H1 (cell line): ENCODE data around the gene STYXL1. TPM values are rescaled to one million over a fixed set of nuclear protein-coding genes. Genes with fewer than 3 reads are reported as not detected.

Experiments
- CTCF ChIA-PET: fragments of 300-600 bp; sonication (Branson Sonifier 250); formaldehyde crosslinking; loops from one replicate; lab custom pipeline; 2021; ENCODE audit not compliant: partially characterized antibody; lab: Charles Lee
- POLR2A ChIA-PET: fragments of 300-600 bp; sonication (Branson Sonifier 250); formaldehyde crosslinking; loops from one replicate; lab custom pipeline; 2021; ENCODE audit warnings: inconsistent platforms; ENCODE audit not compliant: partially characterized antibody; lab: Charles Lee
- DNase-seq, 2 experiments: peaks; one replicate each; pipeline versions ENCODE4 v3.0.0 to v3.0.0-alpha.2; 2010 to 2022; ENCODE audit warnings: low spot score in 2 of 2, low read depth in 1 of 2, mixed read lengths in 1 of 2
- FAIRE-seq: peaks from 2 replicates; lab custom pipeline; 2011; peaks lifted over from hg19 to GRCh38; lab: Jason Lieb, UNC
- H2AFZ ChIP-seq: 2 replicates; pipeline ENCODE4 v1.8.1; 2012; ENCODE audit warnings: low read length, inconsistent platforms
- H2AK5ac ChIP-seq: 2 replicates; pipeline ENCODE4 v1.6.1; 2013; ENCODE audit warnings: low read depth, low read length
- H2BK120ac ChIP-seq: replicated peaks from 2 replicates; pipeline ENCODE3; 2013; ENCODE audit warnings: low read depth, low read length, inconsistent platforms
- H2BK12ac ChIP-seq: 2 replicates; pipeline ENCODE4 v1.6.1; 2013; ENCODE audit warnings: low read depth, low read length
- H2BK15ac ChIP-seq: 2 replicates; pipeline ENCODE4 v1.6.1; 2013; ENCODE audit warnings: low read length
- H2BK20ac ChIP-seq: 2 replicates; pipeline ENCODE4 v1.6.1; 2013; ENCODE audit warnings: low read length
- H2BK5ac ChIP-seq: 2 replicates; pipeline ENCODE4 v1.6.1; 2013; ENCODE audit warnings: low read depth, low read length
- H3K14ac ChIP-seq: 2 replicates; pipeline ENCODE4 v1.6.1; 2013; ENCODE audit warnings: inconsistent platforms; ENCODE audit not compliant: insufficient read length
- H3K18ac ChIP-seq: 2 replicates; pipeline ENCODE4 v1.6.1; 2013; ENCODE audit warnings: low read length; ENCODE audit errors: extremely low read depth
- H3K23ac ChIP-seq: 2 replicates; pipeline ENCODE4 v1.6.1; 2013; ENCODE audit warnings: inconsistent platforms; ENCODE audit not compliant: insufficient read length
- H3K23me2 ChIP-seq: 2 replicates; pipeline ENCODE4 v1.6.1; 2013; ENCODE audit warnings: low read depth, low read length
- H3K27ac ChIP-seq: 2 replicates; pipeline ENCODE4 v1.6.1; 2011; ENCODE audit warnings: low read depth, low read length, inconsistent platforms
- H3K27me3 ChIP-seq, 4 experiments: replicated peaks in 1 of 4; 1 replicate in 1 of 4; 2 replicates in 3 of 4; pipeline versions ENCODE4 v1.6.1 to v1.8.1; 2011 to 2013; ENCODE audit warnings: low read length in 3 of 4, mild to moderate bottlenecking in 3 of 4, inconsistent platforms in 2 of 4, mixed read lengths in 2 of 4, moderate library complexity in 1 of 4; ENCODE audit not compliant: control insufficient read depth in 3 of 4, insufficient read depth in 3 of 4; ENCODE audit errors: extremely low read depth in 1 of 4
- H3K36me3 ChIP-seq, 4 experiments: 2 replicates each; pipeline versions ENCODE4 v1.6.1 to v1.8.1; 2011 to 2013; ENCODE audit warnings: mild to moderate bottlenecking in 4 of 4, low read length in 3 of 4, moderate library complexity in 2 of 4, control low read depth in 1 of 4, inconsistent platforms in 1 of 4; ENCODE audit not compliant: insufficient read depth in 4 of 4, control insufficient read depth in 2 of 4
- H3K4ac ChIP-seq: replicated peaks from 2 replicates; pipeline ENCODE3; 2013; ENCODE audit warnings: low read length, low read depth, mixed read lengths, inconsistent platforms; ENCODE audit not compliant: insufficient read length
- H3K4me1 ChIP-seq, 4 experiments: replicated peaks in 1 of 4; 1 replicate in 1 of 4; 2 replicates in 3 of 4; pipeline versions ENCODE4 v1.6.1 to v1.8.1; 2011 to 2013; ENCODE audit warnings: low read length in 3 of 4, inconsistent platforms in 2 of 4, mixed read lengths in 1 of 4; ENCODE audit not compliant: insufficient read depth in 4 of 4, control insufficient read depth in 3 of 4
- H3K4me2 ChIP-seq, 2 experiments: 2 replicates each; pipeline versions ENCODE4 v1.6.1 to v1.8.1; 2011 to 2013; ENCODE audit warnings: low read depth in 2 of 2, low read length in 2 of 2, control low read depth in 1 of 2, inconsistent platforms in 1 of 2, mild to moderate bottlenecking in 1 of 2; ENCODE audit not compliant: insufficient read depth in 1 of 2
- H3K4me3 ChIP-seq, 4 experiments: fragments of 200-600, 300-600 bp in 1 of 4; sonication (generic), shearing (Covaris generic), sonication (Bioruptor Twin) in 1 of 4; 2 replicates each; pipeline versions ENCODE4 v1.5.1 to v1.8.1; 2011 to 2016; ENCODE audit warnings: low read length in 4 of 4, low read depth in 3 of 4, control low read depth in 2 of 4, inconsistent platforms in 2 of 4, mild to moderate bottlenecking in 2 of 4, mixed read lengths in 1 of 4, moderate library complexity in 1 of 4; ENCODE audit not compliant: insufficient read depth in 2 of 4; ENCODE audit errors: extremely low read depth in 1 of 4
- H3K56ac ChIP-seq: replicated peaks from 2 replicates; pipeline ENCODE3; 2013; ENCODE audit warnings: low read depth, mild to moderate bottlenecking, mixed read lengths, low read length, inconsistent platforms; ENCODE audit not compliant: insufficient read length
- H3K79me1 ChIP-seq: 2 replicates; pipeline ENCODE4 v1.6.1; 2013; ENCODE audit warnings: low read depth, low read length, control low read depth
- H3K79me2 ChIP-seq, 2 experiments: 2 replicates each; pipeline versions ENCODE4 v1.6.1 to v1.8.1; 2012 to 2013; ENCODE audit warnings: low read length in 2 of 2, mild to moderate bottlenecking in 2 of 2, inconsistent platforms in 1 of 2; ENCODE audit not compliant: insufficient read depth in 2 of 2, control insufficient read depth in 1 of 2
- H3K9ac ChIP-seq, 4 experiments: replicated peaks in 1 of 4; 1 replicate in 1 of 4; 2 replicates in 3 of 4; pipeline versions ENCODE4 v1.6.1 to v1.8.1; 2011 to 2013; ENCODE audit warnings: low read depth in 3 of 4, low read length in 3 of 4, control low read depth in 2 of 4, mild to moderate bottlenecking in 2 of 4, moderate library complexity in 2 of 4, inconsistent platforms in 1 of 4; ENCODE audit errors: extremely low read depth in 1 of 4
- H3K9me3 ChIP-seq, 2 experiments: 2 replicates each; pipeline versions ENCODE4 v1.6.1 to v1.8.1; 2012 to 2013; ENCODE audit warnings: mild to moderate bottlenecking in 2 of 2, moderate library complexity in 2 of 2, control low read depth in 1 of 2, inconsistent platforms in 1 of 2, low read depth in 1 of 2, low read length in 1 of 2, mixed read lengths in 1 of 2; ENCODE audit not compliant: insufficient read depth in 2 of 2
- H4K20me1 ChIP-seq, 2 experiments: replicated peaks in 1 of 2; 2 replicates each; pipeline versions ENCODE3 to v1.8.1; 2011 to 2013; ENCODE audit warnings: inconsistent platforms in 2 of 2, low read length in 2 of 2, mild to moderate bottlenecking in 1 of 2; ENCODE audit not compliant: insufficient read depth in 2 of 2, control insufficient read depth in 1 of 2
- H4K5ac ChIP-seq: 2 replicates; pipeline ENCODE4 v1.6.1; 2013; ENCODE audit warnings: low read length, low read depth, mixed read lengths, inconsistent platforms; ENCODE audit not compliant: insufficient read length
- H4K8ac ChIP-seq: 2 replicates; pipeline ENCODE4 v1.8.0; 2013; ENCODE audit warnings: mild to moderate bottlenecking, moderate library complexity, low read length, inconsistent platforms; ENCODE audit not compliant: insufficient read depth; ENCODE audit errors: extremely low read depth
- H4K91ac ChIP-seq: replicated peaks from 2 replicates; pipeline ENCODE3; 2013; ENCODE audit warnings: low read length, mixed read lengths, inconsistent platforms; ENCODE audit not compliant: insufficient read length
- BCL11A ChIP-seq, 2 experiments: IDR thresholded peaks; one replicate each; pipeline ENCODE4 v1.6.1; 2011; ENCODE audit warnings: low read depth in 2 of 2, low read length in 2 of 2, mild to moderate bottlenecking in 2 of 2
- RAD21 ChIP-seq, 2 experiments: IDR thresholded peaks in 1 of 2; conservative IDR thresholded peaks in 1 of 2; 2 replicates each; pipeline ENCODE4 v1.6.1; 2011; ENCODE audit warnings: low read depth in 2 of 2, low read length in 2 of 2, improper control_type of control experiment in 1 of 2, inconsistent platforms in 1 of 2, mild to moderate bottlenecking in 1 of 2, moderate library complexity in 1 of 2
- WGBS, 2 experiments: shearing (Covaris generic) in 1 of 2; methylation state at CpG; one replicate each; pipeline versions ENCODE4 v1.1.6 to v1.1.7; 2013 to 2015; ENCODE audit warnings: low lambda C conversion rate in 2 of 2, mixed read lengths in 2 of 2, inconsistent platforms in 1 of 2, low coverage in 1 of 2, missing lambda C conversion rate in 1 of 2; ENCODE audit not compliant: insufficient replicate concordance in 2 of 2, insufficient coverage in 1 of 2, insufficient read length in 1 of 2; ENCODE audit errors: extremely low coverage in 1 of 2, missing lambda C conversion rate in 1 of 2; 5-methylcytosine and 5-hydroxymethylcytosine counted together
- polyA plus RNA-seq, 7 experiments: library from polyadenylated mRNA; depleted of rRNA in 3 of 7; stranded (reverse) in 5 of 7; unstranded in 2 of 7; fragments of >200 nt in 5 of 7; fragments of 200-250 nt in 2 of 7; gene quantifications; 1 replicate in 5 of 7; 2 replicates in 1 of 7; 4 replicates in 1 of 7; pipeline versions ENCODE4 v1.2.1 to v1.2.3, GENCODE V29; 2011 to 2013; ENCODE audit warnings: missing spikeins in 2 of 7, mixed read lengths in 2 of 7
- total RNA-seq: library from RNA; stranded (reverse); fragmentation: NEBNext Ultra II Directional; extraction: Animal tissue kit (Norgen Biotek cat#: 25700); gene quantifications from 2 replicates; pipeline ENCODE4 v1.2.1, GENCODE V29; 2021
- TF ChIP-seq, protein P1 (sequence below): IDR thresholded peaks from 2 replicates; pipeline ENCODE4 v1.6.1; 2011; ENCODE audit warnings: low read length, improper control_type of control experiment

The STYXL1 gene
- total and polyA plus RNA-seq, 2 of the 8 experiments (the other 6 are each of a cell fraction or from before 2014, with no cell fraction given) = 32.3 to 53.9 TPM

DNA sequence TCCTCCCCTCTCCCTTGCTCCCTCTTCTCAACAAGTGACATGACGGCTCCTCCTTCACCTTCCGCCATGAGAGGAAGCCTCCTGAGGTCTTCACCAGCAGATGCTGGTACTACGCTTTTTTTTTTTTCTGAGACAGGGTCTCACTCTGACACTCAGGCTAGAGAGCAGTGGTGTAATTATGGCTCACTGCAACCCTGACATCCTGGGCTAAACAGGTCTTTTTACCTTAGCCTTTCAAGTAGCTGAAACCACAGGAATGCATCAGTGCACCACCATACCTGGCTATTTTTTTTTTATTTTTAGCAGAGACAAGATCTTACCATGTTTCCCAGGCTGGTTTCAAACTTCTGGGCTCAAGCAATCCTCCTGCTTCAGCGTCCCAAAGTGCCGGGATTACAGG is 43.7 kb upstream of the STYXL1 start:
- ChIA-PET CTCF (interaction anchor here (0.7 to 1.3 kb wide), 4 partner anchors 12 to 85 kb away, joined by 3 to 6 read pairs (median 3); no protein-coding TSS in a partner anchor), POLR2A (no interaction called here)
- Histone ChIP-seq H3K23me2 (no peaks in the 10 kb centered on the region), H2BK120ac (no peak overlapping the region), H4K20me1 (no peaks in the 10 kb centered on the region), H3K79me1 (no peaks in the 10 kb centered on the region), H4K91ac (no peak overlapping the region), H3K18ac (no peak overlapping the region), H3K23ac (no peak overlapping the region), H3K4me3 (no peak overlapping the region), H3K27ac (no peak overlapping the region), H4K5ac (no peak overlapping the region), H2BK15ac (no peak overlapping the region), H3K9me3 (no peaks in the 10 kb centered on the region), H2BK12ac (no peak overlapping the region), H4K8ac (no peak overlapping the region), H2AK5ac (no peak overlapping the region), H3K9ac (no peak overlapping the region), H2BK20ac (no peak overlapping the region), H3K36me3 (no peaks in the 10 kb centered on the region), H2AFZ (no peak overlapping the region), H3K14ac (no peak overlapping the region), H3K56ac (no peak overlapping the region), H3K4ac (no peak overlapping the region), H3K27me3 (no peaks in the 10 kb centered on the region), H3K79me2 (no peaks in the 10 kb centered on the region), H3K4me1 (no peaks in the 10 kb centered on the region), H2BK5ac (no peak overlapping the region), H3K4me2 (no peak overlapping the region)
- DNase-seq = no peak
- no peak for FAIRE-seq
- 76% methylated on average over 5 of the region's 5 CpGs; no CpG with 5 or more reads in 1 of the 2 experiments for WGBS, 2 experiments
- TF ChIP-seq, protein P1, sequence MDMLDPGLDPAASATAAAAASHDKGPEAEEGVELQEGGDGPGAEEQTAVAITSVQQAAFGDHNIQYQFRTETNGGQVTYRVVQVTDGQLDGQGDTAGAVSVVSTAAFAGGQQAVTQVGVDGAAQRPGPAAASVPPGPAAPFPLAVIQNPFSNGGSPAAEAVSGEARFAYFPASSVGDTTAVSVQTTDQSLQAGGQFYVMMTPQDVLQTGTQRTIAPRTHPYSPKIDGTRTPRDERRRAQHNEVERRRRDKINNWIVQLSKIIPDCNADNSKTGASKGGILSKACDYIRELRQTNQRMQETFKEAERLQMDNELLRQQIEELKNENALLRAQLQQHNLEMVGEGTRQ = no peak
- TF ChIP-seq BCL11A (IDR thresholded peaks at IDR 0.05; ENCODE audit: low read depth in 2 of 2, low read length in 2 of 2) = no peak
- no peak for TF ChIP-seq RAD21 (IDR thresholded peaks at IDR 0.05 in 1 of 2, conservative IDR thresholded peaks at IDR 0.05 in 1 of 2; ENCODE audit: low read depth in 2 of 2, low read length in 2 of 2)
